ENCODE data around the gene LAMA3.

- TF ChIP-seq RARA (CRISPR knock-in tag; IDR thresholded peaks at IDR 0.05) (no peak), KDM6A (CRISPR knock-in tag; IDR thresholded peaks at IDR 0.05; ENCODE audit: low read depth) (no peak), YY1 (IDR thresholded peaks at IDR 0.05; ENCODE audit: insufficient read depth, insufficient replicate concordance, low read depth, low read length) (no peak), ZNF607 (CRISPR knock-in tag; IDR thresholded peaks at IDR 0.05; ENCODE audit: borderline replicate concordance) (no peak), NFIC (IDR thresholded peaks at IDR 0.05; ENCODE audit: low read length) (no peak), TCF7 (IDR thresholded peaks at IDR 0.05; ENCODE audit: low read depth) (no peak), TRIM24 (CRISPR knock-in tag; IDR thresholded peaks at IDR 0.05) (no peak), NFE2L2 (IDR thresholded peaks at IDR 0.05; ENCODE audit: low read length) (no peak), ZNF329 (CRISPR knock-in tag; IDR thresholded peaks at IDR 0.05; ENCODE audit: low read depth) (no peak), ZNF768 (CRISPR knock-in tag; IDR thresholded peaks at IDR 0.05) (no peak), CTCF (CRISPR knock-in tag; IDR thresholded peaks at IDR 0.05) (no peak), MIER2 (CRISPR knock-in tag; IDR thresholded peaks at IDR 0.05) (no peak), JDP2 (CRISPR knock-in tag; IDR thresholded peaks at IDR 0.05; ENCODE audit: borderline replicate concordance) (no peak)
Measured at GRCh38 chr18:23969664-23970063, 280.4 kb downstream of the LAMA3 start.
